ENCODE measurements around the gene PTPRN2. TPM values are rescaled to one million over a fixed set of nuclear protein-coding genes. Genes with fewer than 3 reads are reported as not detected.

PTPRN2 gene
- total and polyA plus RNA-seq, 2 of the 8 experiments (the other 6 are each of a cell fraction or from before 2014, with no cell fraction given) = 2.6 to 4.5 TPM

GRCh38 chr7:158588085-158588877 lies 658 bp upstream of the PTPRN2 start (continued):
- TF ChIP-seq RAD21 (IDR thresholded peaks at IDR 0.05 in 1 of 2, conservative IDR thresholded peaks at IDR 0.05 in 1 of 2; ENCODE audit: low read depth in 2 of 2, low read length in 2 of 2) (no peak), MAX (IDR thresholded peaks at IDR 0.05) (no peak), RBBP5 (IDR thresholded peaks at IDR 0.05; ENCODE audit: borderline replicate concordance, low read depth, low read length) (no peak), ASH2L (IDR thresholded peaks at IDR 0.05; ENCODE audit: low read length) (no peak), HDAC6 (IDR thresholded peaks at IDR 0.05; ENCODE audit: low read depth, low read length) (no peak), CBX8 (IDR thresholded peaks at IDR 0.05; ENCODE audit: borderline replicate concordance, low read depth, low read length) (no peak), ATF2 (IDR thresholded peaks at IDR 0.05; ENCODE audit: low read length) (no peak), EZH2 (IDR thresholded peaks at IDR 0.05; ENCODE audit: low read depth, low read length, severe bottlenecking) (peak; percentile 55), SUZ12 (IDR thresholded peaks at IDR 0.05; ENCODE audit: low read length) (peak; percentile 61; the same call in 1 of the 2 replicates), SRF (IDR thresholded peaks at IDR 0.05; ENCODE audit: low read depth, low read length) (no peak), ZNF274 (IDR thresholded peaks at IDR 0.05; ENCODE audit: borderline replicate concordance, extremely low read depth, low read length) (no peak), FOSL1 (IDR thresholded peaks at IDR 0.05; ENCODE audit: insufficient read depth, low read depth, low read length) (no peak), PHF8 (conservative IDR thresholded peaks at IDR 0.05; ENCODE audit: low read depth, low read length) (no peak)

All from H1 (cell line).